ENCODE results near the gene RYR2.

GRCh38 chr1:237387144-237387505 is 345.1 kb downstream of the RYR2 start:
- TF ChIP-seq POLR2A (IDR thresholded peaks at IDR 0.05; ENCODE audit: low read depth, low read length) (no peak), POLR2AphosphoS5 (IDR thresholded peaks at IDR 0.05; ENCODE audit: low read depth, low read length) (no peak), TAF1 (IDR thresholded peaks at IDR 0.05; ENCODE audit: borderline replicate concordance, low read depth, low read length) (no peak)
